ENCODE results near the gene AGRP. TPM values are rescaled to one million over a fixed set of nuclear protein-coding genes. Genes with fewer than 3 reads are reported as not detected.

Gene AGRP
- total RNA-seq, 1 donor from 2014 or later = not detected

DNA sequence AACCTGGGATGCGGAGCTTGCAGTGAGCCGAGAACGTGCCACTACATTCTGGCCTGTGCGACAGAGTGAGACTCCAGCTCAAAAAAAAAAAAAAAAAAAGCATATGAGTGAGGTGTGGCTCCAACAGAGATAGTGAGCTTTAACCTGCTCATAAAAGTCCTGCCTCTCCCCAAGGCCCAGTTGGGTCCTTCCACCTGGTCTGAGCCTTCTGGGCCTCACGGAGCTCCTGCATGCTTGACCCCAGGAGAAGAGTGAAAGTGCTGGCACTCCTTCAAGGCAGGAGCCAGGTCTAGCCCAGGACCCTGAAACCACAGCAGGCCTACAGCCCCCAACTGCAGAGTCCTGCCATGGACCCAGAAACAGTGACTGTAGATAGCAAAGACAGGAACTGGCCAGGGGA, 34.8 kb downstream of the AGRP start:
- Mint-ChIP-seq H3K27me3 (ENCODE audit: low read depth) (no peaks in the 10 kb centered on the region), H3K9me3 (no peaks in the 10 kb centered on the region), H3K27ac (no peak overlapping the region), H3K36me3 (peaks cover 7% of the 10 kb centered on the region), H3K4me3 (no peak overlapping the region), H3K4me1 (no peaks in the 10 kb centered on the region)
- no peak for DNase-seq (ENCODE audit: low spot score in 2 of 2, unreplicated experiment in 2 of 2)
- TF ChIP-seq CTCF (IDR thresholded peaks at IDR 0.05; ENCODE audit: unreplicated experiment) = no peak

DNA sequence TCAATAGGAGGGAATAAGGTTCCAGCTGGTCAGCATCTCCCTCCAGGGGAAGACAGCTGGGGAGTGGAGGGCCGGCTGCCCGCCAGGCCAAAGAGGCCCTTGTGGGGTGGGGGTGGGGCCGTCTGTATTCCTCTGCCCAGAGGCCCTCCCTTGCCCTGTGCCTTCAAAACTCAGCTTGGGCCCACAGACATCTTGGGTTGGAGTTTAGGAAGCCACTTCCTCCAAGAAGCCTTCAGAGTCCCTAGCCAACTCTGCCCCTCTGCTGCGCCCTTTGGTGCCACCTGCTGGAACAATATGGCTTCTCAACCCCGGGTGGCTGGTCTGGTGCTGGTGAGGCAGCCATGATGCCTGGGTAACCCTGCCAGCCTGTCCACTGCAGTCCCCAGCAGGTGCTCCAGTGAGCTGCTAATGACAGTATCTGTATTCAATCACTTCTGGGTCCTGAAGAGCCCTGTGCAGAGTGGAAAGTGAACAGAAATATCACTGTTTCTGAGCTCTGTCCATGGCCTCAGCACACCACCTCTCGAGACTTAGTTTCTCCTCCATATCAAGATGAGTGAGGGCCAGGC, 35.8 kb downstream of the AGRP start:
- Mint-ChIP-seq H3K27me3 (ENCODE audit: low read depth) (no peaks in the 10 kb centered on the region), H3K9me3 (no peaks in the 10 kb centered on the region)

GRCh38 chr16:67446968-67447507, 36.3 kb downstream of the AGRP start:
- peaks cover 5% of the 10 kb centered on the region for H3K36me3 Mint-ChIP-seq
- no peaks in the 10 kb centered on the region for H3K4me1 Mint-ChIP-seq
- no peak overlapping the region for H3K27ac Mint-ChIP-seq
- H3K9me3 Mint-ChIP-seq = no peaks in the 10 kb centered on the region
- TF ChIP-seq CTCF (IDR thresholded peaks at IDR 0.05; ENCODE audit: unreplicated experiment) = no peak
- no peak for DNase-seq (ENCODE audit: low spot score in 2 of 2, unreplicated experiment in 2 of 2)
- H3K4me3 Mint-ChIP-seq = no peak overlapping the region
- H3K27me3 Mint-ChIP-seq (ENCODE audit: low read depth) = no peaks in the 10 kb centered on the region

More for the DNA sequence above, 35.8 kb downstream of the AGRP start:
- no peak overlapping the region for H3K4me3 Mint-ChIP-seq
- DNase-seq (ENCODE audit: low spot score in 2 of 2, unreplicated experiment in 2 of 2) = no peak
- H3K4me1 Mint-ChIP-seq = no peaks in the 10 kb centered on the region
- no peak for TF ChIP-seq CTCF (IDR thresholded peaks at IDR 0.05; ENCODE audit: unreplicated experiment)
- peaks cover 5% of the 10 kb centered on the region for H3K36me3 Mint-ChIP-seq
- no peak overlapping the region for H3K27ac Mint-ChIP-seq

GRCh38 chr16:67445913-67446907, 37.1 kb downstream of the AGRP start:
- no peak for TF ChIP-seq CTCF (IDR thresholded peaks at IDR 0.05; ENCODE audit: unreplicated experiment)
- Mint-ChIP-seq H3K36me3 (peaks cover 5% of the 10 kb centered on the region), H3K4me3 (no peak overlapping the region), H3K9me3 (no peaks in the 10 kb centered on the region), H3K4me1 (no peaks in the 10 kb centered on the region), H3K27me3 (ENCODE audit: low read depth) (no peaks in the 10 kb centered on the region), H3K27ac (no peak overlapping the region)
- DNase-seq (ENCODE audit: low spot score in 2 of 2, unreplicated experiment in 2 of 2) = no peak

DNA sequence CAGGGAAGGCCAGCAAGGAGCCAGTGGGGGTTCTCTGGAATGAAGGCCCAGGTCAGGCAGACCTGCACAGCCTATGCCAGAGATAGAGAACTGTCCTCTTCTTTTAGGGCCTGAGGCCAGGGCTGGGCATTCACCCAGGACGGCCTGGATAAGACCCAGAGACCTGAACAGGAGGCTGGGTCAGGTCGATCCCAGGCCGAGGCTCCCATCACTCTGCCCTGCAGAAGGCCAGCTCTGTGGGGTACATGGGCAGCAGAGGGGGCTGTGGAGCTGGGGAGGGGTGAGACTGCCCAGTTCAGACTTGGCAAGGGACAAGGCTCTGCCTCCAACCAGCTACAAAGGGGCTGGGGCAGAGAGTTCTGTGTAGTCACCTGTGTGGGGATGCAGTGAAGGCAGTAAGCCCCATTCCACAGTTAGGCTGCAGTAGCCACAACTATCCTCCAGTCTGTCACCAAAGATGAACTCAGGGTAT, 37.9 kb downstream of the AGRP start:
- H3K36me3 Mint-ChIP-seq = peaks cover 5% of the 10 kb centered on the region
- H3K27ac Mint-ChIP-seq = no peak overlapping the region
- H3K4me1 Mint-ChIP-seq = no peaks in the 10 kb centered on the region
- TF ChIP-seq CTCF (IDR thresholded peaks at IDR 0.05; ENCODE audit: unreplicated experiment) = no peak
- H3K9me3 Mint-ChIP-seq = no peaks in the 10 kb centered on the region
- no peak for DNase-seq (ENCODE audit: low spot score in 2 of 2, unreplicated experiment in 2 of 2)
- H3K27me3 Mint-ChIP-seq (ENCODE audit: low read depth) = no peaks in the 10 kb centered on the region
- no peak overlapping the region for H3K4me3 Mint-ChIP-seq

Data from mesothelial cell of epicardium (in vitro differentiated cells).